A673 (cell line): ENCODE measurements around the gene ARHGAP8. TPM values are rescaled to one million over a fixed set of nuclear protein-coding genes. Genes with fewer than 3 reads are reported as not detected.
"Not testable (repeated sequence)": the region's sequence is repeated elsewhere in the genome, so short reads cannot be mapped to it uniquely, and the experiment has no call there.

Experiments
- BruUV-seq: library from RNA; stranded (reverse); fragments of 400-500 nt; replicated peaks from 2 replicates; lab custom pipeline; 2021; lab: Mats Ljungman, UMichigan
- CTCF ChIA-PET: fragments of 300-600 bp; sonication (Branson Sonifier 250); formaldehyde crosslinking; loops from one replicate; lab custom pipeline; 2022; ENCODE audit warnings: antibody characterized with exemption; lab: Charles Lee
- POLR2A ChIA-PET: fragments of 300-600 bp; sonication (Branson Sonifier 250); formaldehyde crosslinking; loops from one replicate; lab custom pipeline; 2022; ENCODE audit warnings: antibody characterized with exemption; ENCODE audit not compliant: low non-redundant PET; lab: Charles Lee
- DNase-seq: peaks from one replicate; pipeline ENCODE4 v3.0.0-alpha.2; 2015; ENCODE audit warnings: low spot score
- H3K27ac ChIP-seq: fragments of 200-600 bp; sonication (generic); 2 replicates; pipeline ENCODE4 v1.5.1; 2016; ENCODE audit warnings: mixed run types, low read depth, mild to moderate bottlenecking, mixed read lengths, antibody characterized with exemption, low read length; ENCODE audit not compliant: poor library complexity, severe bottlenecking
- H3K27me3 ChIP-seq: fragments of 200-600 bp; sonication (generic); replicated peaks from 2 replicates; pipeline ENCODE4 v1.6.1; 2017; ENCODE audit warnings: mixed run types, low read depth, mild to moderate bottlenecking, mixed read lengths, antibody characterized with exemption, low read length; ENCODE audit not compliant: insufficient read depth, poor library complexity
- H3K36me3 ChIP-seq: fragments of 200-600 bp; sonication (generic); 2 replicates; pipeline ENCODE4 v1.6.1; 2016; ENCODE audit warnings: mixed run types, mild to moderate bottlenecking, mixed read lengths, antibody characterized with exemption, low read length; ENCODE audit not compliant: insufficient read depth, poor library complexity, severe bottlenecking
- H3K4me1 ChIP-seq: fragments of 200-600 bp; sonication (generic); 2 replicates; pipeline ENCODE4 v1.6.1; 2017; ENCODE audit warnings: mixed run types, mild to moderate bottlenecking, mixed read lengths, antibody characterized with exemption, low read length; ENCODE audit not compliant: insufficient read depth, poor library complexity, severe bottlenecking
- H3K4me3 ChIP-seq: fragments of 200-600 bp; sonication (generic); 2 replicates; pipeline ENCODE4 v1.5.1; 2016; ENCODE audit warnings: low read depth, mixed run types, mild to moderate bottlenecking, mixed read lengths, low read length; ENCODE audit not compliant: poor library complexity, severe bottlenecking
- H3K9me3 ChIP-seq: fragments of 200-600 bp; sonication (generic); 2 replicates; pipeline ENCODE4 v1.6.1; 2016; ENCODE audit warnings: mixed run types, low read depth, mild to moderate bottlenecking, mixed read lengths, antibody characterized with exemption, low read length; ENCODE audit not compliant: poor library complexity, severe bottlenecking
- EZH2 ChIP-seq: fragments of 200-600 bp; sonication (generic); IDR thresholded peaks from 2 replicates; pipeline ENCODE4 v1.6.1; 2017; ENCODE audit warnings: borderline replicate concordance, low read depth, mild to moderate bottlenecking, mixed read lengths, antibody characterized with exemption, low read length; ENCODE audit not compliant: poor library complexity, severe bottlenecking
- intact Hi-C: fragments of 100-400 bp; cut with micrococcal nuclease; formaldehyde crosslinking; loops from one replicate; pipeline ENCODE4 v1.10.0; 2022; ENCODE audit not compliant: unreplicated experiment
- total RNA-seq: library from RNA; stranded (reverse); gene quantifications from 2 replicates; pipeline ENCODE4 v1.2.3, GENCODE V29; 2021
- TF ChIP-seq, protein P1 (sequence below): fragments of 300-800, 200-600 bp; sonication (generic); conservative IDR thresholded peaks from 2 replicates; pipeline ENCODE4 v1.5.1; 2017; ENCODE audit warnings: low read depth, mild to moderate bottlenecking, antibody characterized with exemption, low read length, moderate library complexity, mixed read lengths

The ARHGAP8 gene
- total RNA-seq, 1 experiment from 2014 or later = not detected

DNA sequence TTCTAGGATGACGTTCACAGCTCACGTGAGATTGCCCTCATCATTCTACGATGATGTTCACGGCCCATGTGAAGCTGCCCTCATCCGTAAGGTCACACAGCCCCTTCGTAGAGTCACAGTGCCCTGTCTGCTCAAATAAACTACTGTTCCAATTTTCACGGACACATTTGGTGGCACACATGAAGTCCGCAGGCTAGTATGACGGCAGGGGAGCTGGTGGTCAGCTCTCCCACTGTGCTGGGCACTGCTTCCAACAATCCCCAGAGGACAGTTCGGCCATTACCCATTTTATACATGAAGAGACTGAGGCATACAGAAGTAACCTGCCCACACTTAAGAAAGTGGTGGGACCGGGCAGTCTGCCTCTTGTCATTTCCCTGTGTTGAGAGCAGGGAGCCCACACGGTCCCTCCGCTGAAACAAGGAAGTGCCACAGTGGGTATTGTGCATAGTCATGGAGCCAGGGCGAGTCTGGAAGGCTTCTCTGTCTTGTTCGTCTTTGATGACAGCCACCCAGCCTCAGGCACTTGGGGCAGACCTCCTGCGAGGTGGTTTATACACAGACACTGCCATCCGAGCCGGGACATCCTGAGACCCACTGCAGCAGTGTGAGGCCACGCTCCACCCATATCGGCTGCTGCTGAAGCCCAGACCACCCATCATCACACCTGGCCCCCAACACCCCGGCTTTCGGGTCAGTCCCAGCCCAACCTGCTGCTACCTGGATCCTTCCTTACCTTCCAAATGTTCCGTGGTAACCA lies 143.1 kb downstream of the ARHGAP8 start:
- no peaks in the 10 kb centered on the region for H3K9me3 ChIP-seq
- H3K4me1 ChIP-seq = no peaks in the 10 kb centered on the region
- intact Hi-C loops = no loop called here
- BruUV-seq = no TSS peak
- TF ChIP-seq, protein P1, sequence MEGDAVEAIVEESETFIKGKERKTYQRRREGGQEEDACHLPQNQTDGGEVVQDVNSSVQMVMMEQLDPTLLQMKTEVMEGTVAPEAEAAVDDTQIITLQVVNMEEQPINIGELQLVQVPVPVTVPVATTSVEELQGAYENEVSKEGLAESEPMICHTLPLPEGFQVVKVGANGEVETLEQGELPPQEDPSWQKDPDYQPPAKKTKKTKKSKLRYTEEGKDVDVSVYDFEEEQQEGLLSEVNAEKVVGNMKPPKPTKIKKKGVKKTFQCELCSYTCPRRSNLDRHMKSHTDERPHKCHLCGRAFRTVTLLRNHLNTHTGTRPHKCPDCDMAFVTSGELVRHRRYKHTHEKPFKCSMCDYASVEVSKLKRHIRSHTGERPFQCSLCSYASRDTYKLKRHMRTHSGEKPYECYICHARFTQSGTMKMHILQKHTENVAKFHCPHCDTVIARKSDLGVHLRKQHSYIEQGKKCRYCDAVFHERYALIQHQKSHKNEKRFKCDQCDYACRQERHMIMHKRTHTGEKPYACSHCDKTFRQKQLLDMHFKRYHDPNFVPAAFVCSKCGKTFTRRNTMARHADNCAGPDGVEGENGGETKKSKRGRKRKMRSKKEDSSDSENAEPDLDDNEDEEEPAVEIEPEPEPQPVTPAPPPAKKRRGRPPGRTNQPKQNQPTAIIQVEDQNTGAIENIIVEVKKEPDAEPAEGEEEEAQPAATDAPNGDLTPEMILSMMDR = no peak
- TF ChIP-seq EZH2 = no peak
- CTCF ChIA-PET = no interaction called here
- H3K27me3 ChIP-seq = no peaks in the 10 kb centered on the region
- no peak overlapping the region for H3K27ac ChIP-seq
- POLR2A ChIA-PET = no interaction called here
- no peak overlapping the region for H3K4me3 ChIP-seq
- DNase-seq = no peak
- H3K36me3 ChIP-seq = no peaks in the 10 kb centered on the region

- CTCF ChIA-PET = no interaction called here
Observed at GRCh38 chr22:44898236-44898635, 145.9 kb downstream of the ARHGAP8 start.

GRCh38 chr22:44901301-44901700 lies 148.9 kb downstream of the ARHGAP8 start:
- CTCF ChIA-PET = no interaction called here
- Histone ChIP-seq H3K9me3 (peaks cover 14% of the 10 kb centered on the region), H3K27me3 (no peaks in the 10 kb centered on the region), H3K4me1 (no peaks in the 10 kb centered on the region), H3K4me3 (no peak overlapping the region), H3K27ac (no peak overlapping the region), H3K36me3 (peaks cover 10% of the 10 kb centered on the region)
- DNase-seq = no peak
- intact Hi-C loops = no loop called here
- no TSS peak for BruUV-seq
- no peak for TF ChIP-seq EZH2
- TF ChIP-seq, protein P1 = no peak
- POLR2A ChIA-PET = no interaction called here

More at GRCh38 chr22:44898236-44898635, 145.9 kb downstream of the ARHGAP8 start:
- intact Hi-C loops = no loop called here
- Histone ChIP-seq H3K4me3 (no peak overlapping the region), H3K27ac (no peak overlapping the region), H3K4me1 (no peaks in the 10 kb centered on the region), H3K36me3 (peaks cover 10% of the 10 kb centered on the region), H3K9me3 (peaks cover 14% of the 10 kb centered on the region), H3K27me3 (no peaks in the 10 kb centered on the region)
- BruUV-seq = no TSS peak
- TF ChIP-seq EZH2 = no peak
- TF ChIP-seq, protein P1 = no peak
- POLR2A ChIA-PET = no interaction called here
- DNase-seq = no peak

GRCh38 chr22:44903164-44903563 lies 150.8 kb downstream of the ARHGAP8 start:
- intact Hi-C loops, H3K27me3 ChIP-seq, DNase-seq, H3K4me1 ChIP-seq, H3K4me3 ChIP-seq, POLR2A ChIA-PET, BruUV-seq, H3K27ac ChIP-seq, CTCF ChIA-PET: not testable (repeated sequence)
- peaks cover 14% of the 10 kb centered on the region for H3K9me3 ChIP-seq
- H3K36me3 ChIP-seq = peaks cover 10% of the 10 kb centered on the region

DNA sequence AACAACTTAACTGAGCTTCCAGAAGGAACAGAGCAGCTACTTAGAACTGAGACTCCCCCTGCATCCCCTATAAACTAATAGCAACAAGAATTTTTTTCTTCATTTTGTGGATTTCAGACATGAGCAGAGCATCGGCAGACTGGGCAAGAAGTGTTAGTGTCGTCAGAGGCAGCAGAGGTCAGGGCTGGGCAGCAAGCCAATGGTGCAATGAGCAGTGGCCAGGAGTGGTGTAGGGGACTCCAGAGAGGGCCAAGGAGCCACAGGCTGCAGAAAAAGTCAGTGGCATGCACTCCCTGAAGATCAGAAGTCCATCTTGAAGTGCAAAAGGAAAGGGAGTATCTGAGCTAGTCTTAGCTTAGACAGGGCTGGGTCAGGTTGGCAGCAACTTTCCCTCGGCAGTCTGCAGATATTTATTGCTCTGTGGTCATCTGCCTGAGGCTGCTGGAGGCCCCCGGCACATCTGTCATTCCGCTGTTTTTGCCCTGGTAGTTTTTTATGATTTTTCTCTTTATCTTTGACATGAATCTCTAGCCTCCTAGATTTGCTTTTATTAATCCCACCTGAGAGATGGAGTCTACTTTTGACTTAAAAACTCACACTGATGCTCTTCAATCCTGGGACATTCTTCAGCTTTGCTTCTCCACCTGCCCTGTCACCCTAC lies 152.2 kb downstream of the ARHGAP8 start:
- intact Hi-C loops, POLR2A ChIA-PET, H3K27ac ChIP-seq, H3K4me3 ChIP-seq, DNase-seq, CTCF ChIA-PET, H3K4me1 ChIP-seq, H3K27me3 ChIP-seq, BruUV-seq: not testable (repeated sequence)
- Histone ChIP-seq H3K9me3 (peaks cover 14% of the 10 kb centered on the region), H3K36me3 (peaks cover 10% of the 10 kb centered on the region)
